H9 (cell line): ENCODE measurements around the gene AHSG. TPM values are rescaled to one million over a fixed set of nuclear protein-coding genes. Genes with fewer than 3 reads are reported as not detected.

ENCODE experiments used
- DNase-seq: peaks from one replicate; pipeline ENCODE4 v3.0.0-alpha.2; 2017
- H2AFZ ChIP-seq: one replicate; pipeline ENCODE4 v1.6.1; 2013; ENCODE audit warnings: mild to moderate bottlenecking, low read length, control low read depth, moderate library complexity
- H2AK5ac ChIP-seq: 2 replicates; pipeline ENCODE4 v1.6.1; 2013; ENCODE audit warnings: low read length, control low read depth, mixed read lengths; ENCODE audit not compliant: insufficient read length
- H2BK120ac ChIP-seq: one replicate; pipeline ENCODE4 v1.6.1; 2013; ENCODE audit warnings: low read depth, mild to moderate bottlenecking, low read length, control low read depth, inconsistent platforms; ENCODE audit not compliant: poor library complexity, severe bottlenecking
- H2BK12ac ChIP-seq: 2 replicates; pipeline ENCODE4 v1.6.1; 2013; ENCODE audit warnings: low read length, control low read depth, mixed read lengths, low read depth; ENCODE audit not compliant: insufficient read length
- H2BK15ac ChIP-seq: 2 replicates; pipeline ENCODE4 v1.6.1; 2013; ENCODE audit warnings: low read depth, low read length, control low read depth
- H2BK20ac ChIP-seq: one replicate; pipeline ENCODE4 v1.6.1; 2013; ENCODE audit warnings: low read depth, mild to moderate bottlenecking, low read length, control low read depth, inconsistent platforms; ENCODE audit not compliant: poor library complexity, severe bottlenecking
- H2BK5ac ChIP-seq: 2 replicates; pipeline ENCODE4 v1.6.1; 2013; ENCODE audit warnings: low read length, control low read depth, mixed read lengths; ENCODE audit not compliant: insufficient read length
- H3K14ac ChIP-seq: 2 replicates; pipeline ENCODE4 v1.6.1; 2013; ENCODE audit warnings: low read length, control low read depth; ENCODE audit not compliant: insufficient read depth
- H3K18ac ChIP-seq: 2 replicates; pipeline ENCODE4 v1.6.1; 2013; ENCODE audit warnings: low read depth, mild to moderate bottlenecking, mixed read lengths, low read length, control low read depth; ENCODE audit not compliant: insufficient read length
- H3K23ac ChIP-seq: 2 replicates; pipeline ENCODE4 v1.6.1; 2013; ENCODE audit warnings: low read length, control low read depth, mixed read lengths, low read depth; ENCODE audit not compliant: insufficient read length
- H3K23me2 ChIP-seq: 2 replicates; pipeline ENCODE4 v1.6.1; 2013; ENCODE audit warnings: low read depth, mild to moderate bottlenecking, mixed read lengths, low read length, control low read depth; ENCODE audit not compliant: insufficient read length, poor library complexity, severe bottlenecking
- H3K27ac ChIP-seq: 2 replicates; pipeline ENCODE4 v1.5.1; 2013; ENCODE audit warnings: low read length, control low read depth, mixed read lengths, low read depth; ENCODE audit not compliant: insufficient read length
- H3K27me3 ChIP-seq: 2 replicates; pipeline ENCODE4 v1.6.1; 2013; ENCODE audit warnings: low read length, control low read depth, inconsistent platforms; ENCODE audit not compliant: insufficient read depth
- H3K4ac ChIP-seq: 2 replicates; pipeline ENCODE4 v1.6.1; 2013; ENCODE audit warnings: low read depth, mild to moderate bottlenecking, control low read depth, inconsistent platforms, low read length, moderate library complexity
- H3K4me1 ChIP-seq: 2 replicates; pipeline ENCODE4 v1.6.1; 2013; ENCODE audit warnings: low read length, control low read depth, inconsistent platforms; ENCODE audit not compliant: insufficient read depth
- H3K4me2 ChIP-seq: 2 replicates; pipeline ENCODE4 v1.6.1; 2013; ENCODE audit warnings: low read length, control low read depth, mixed read lengths; ENCODE audit not compliant: insufficient read length, insufficient read depth
- H3K56ac ChIP-seq: 2 replicates; pipeline ENCODE4 v1.6.1; 2013; ENCODE audit warnings: low read depth, mild to moderate bottlenecking, mixed read lengths, low read length, control low read depth; ENCODE audit not compliant: insufficient read length
- H3K79me1 ChIP-seq: 2 replicates; pipeline ENCODE4 v1.6.1; 2013; ENCODE audit warnings: low read depth, mild to moderate bottlenecking, moderate library complexity, low read length, control low read depth, inconsistent platforms; ENCODE audit not compliant: insufficient read depth, poor library complexity, severe bottlenecking
- H3K79me2 ChIP-seq: 2 replicates; pipeline ENCODE4 v1.6.1; 2013; ENCODE audit warnings: low read length, control low read depth, inconsistent platforms; ENCODE audit not compliant: insufficient read depth
- H3K9ac ChIP-seq: 2 replicates; pipeline ENCODE4 v1.6.1; 2013; ENCODE audit warnings: low read length, control low read depth, mixed read lengths; ENCODE audit not compliant: insufficient read length; ENCODE audit errors: extremely low read depth
- H3K9me3 ChIP-seq: one replicate; pipeline ENCODE4 v1.6.1; 2013; ENCODE audit warnings: low read depth, low read length, inconsistent platforms; ENCODE audit not compliant: control insufficient read depth
- H3T11ph ChIP-seq: one replicate; pipeline ENCODE4 v1.6.1; 2013; ENCODE audit warnings: mild to moderate bottlenecking, low read length, control low read depth, inconsistent platforms
- H4K20me1 ChIP-seq: one replicate; pipeline ENCODE4 v1.6.1; 2013; ENCODE audit not compliant: control insufficient read depth, insufficient read length, insufficient read depth
- H4K5ac ChIP-seq: 2 replicates; pipeline ENCODE4 v1.6.1; 2013; ENCODE audit warnings: low read depth, mild to moderate bottlenecking, mixed read lengths, low read length, control low read depth; ENCODE audit not compliant: insufficient read length
- H4K8ac ChIP-seq: replicated peaks from 2 replicates; pipeline ENCODE4 v1.6.1; 2013; ENCODE audit warnings: low read length, control low read depth, mixed read lengths, low read depth; ENCODE audit not compliant: insufficient read length
- H4K91ac ChIP-seq: 2 replicates; pipeline ENCODE4 v1.6.1; 2013; ENCODE audit warnings: low read depth, mild to moderate bottlenecking, moderate library complexity, mixed read lengths, low read length, control low read depth; ENCODE audit not compliant: insufficient read length
- H3K27ac Mint-ChIP-seq, 3 experiments: 2 replicates in 2 of 3; 3 replicates in 1 of 3; pipeline ENCODE4 v1.8.0; 2020 to 2021; ENCODE audit warnings: mixed read lengths in 3 of 3, mild to moderate bottlenecking in 1 of 3, moderate library complexity in 1 of 3
- H3K27me3 Mint-ChIP-seq: 2 replicates; pipeline ENCODE4 v1.8.0; 2021; ENCODE audit warnings: low read depth, mild to moderate bottlenecking, moderate library complexity, mixed read lengths
- H3K36me3 Mint-ChIP-seq, 3 experiments: 2 replicates in 2 of 3; 3 replicates in 1 of 3; pipeline ENCODE4 v1.8.0; 2020 to 2021; ENCODE audit warnings: low read depth in 3 of 3, mixed read lengths in 3 of 3; ENCODE audit not compliant: insufficient read depth in 1 of 3
- H3K4me1 Mint-ChIP-seq, 2 experiments: 2 replicates each; pipeline ENCODE4 v1.8.0; 2020; ENCODE audit warnings: mixed read lengths in 2 of 2
- H3K4me3 Mint-ChIP-seq, 2 experiments: 2 replicates in 1 of 2; 3 replicates in 1 of 2; pipeline ENCODE4 v1.8.0; 2020 to 2021; ENCODE audit warnings: mild to moderate bottlenecking in 2 of 2, mixed read lengths in 2 of 2, moderate library complexity in 1 of 2
- H3K9me3 Mint-ChIP-seq, 2 experiments: 2 replicates in 1 of 2; 3 replicates in 1 of 2; pipeline ENCODE4 v1.8.0; 2020; ENCODE audit warnings: mild to moderate bottlenecking in 2 of 2, mixed read lengths in 2 of 2, moderate library complexity in 1 of 2
- WGBS: extraction: QIAGEN DNeasy Blood & Tissue Kit; methylation state at CpG from one replicate; pipeline ENCODE4 v1.1.7; 2013; ENCODE audit warnings: missing lambda C conversion rate, low lambda C conversion rate, mixed read lengths; ENCODE audit not compliant: insufficient read length; ENCODE audit errors: extremely low coverage; 5-methylcytosine and 5-hydroxymethylcytosine counted together
- total RNA-seq: library from RNA; stranded (reverse); gene quantifications from 2 replicates; pipeline ENCODE4 v1.2.1, GENCODE V29; 2021
- TF ChIP-seq, protein P1 (sequence below): fragments of 200-600 bp; sonication (generic); conservative IDR thresholded peaks from 3 replicates; pipeline ENCODE4 v1.8.0; 2021; ENCODE audit warnings: antibody characterized with exemption, mild to moderate bottlenecking

Gene AHSG
- total RNA-seq, 1 experiment from 2014 or later = not detected

DNA sequence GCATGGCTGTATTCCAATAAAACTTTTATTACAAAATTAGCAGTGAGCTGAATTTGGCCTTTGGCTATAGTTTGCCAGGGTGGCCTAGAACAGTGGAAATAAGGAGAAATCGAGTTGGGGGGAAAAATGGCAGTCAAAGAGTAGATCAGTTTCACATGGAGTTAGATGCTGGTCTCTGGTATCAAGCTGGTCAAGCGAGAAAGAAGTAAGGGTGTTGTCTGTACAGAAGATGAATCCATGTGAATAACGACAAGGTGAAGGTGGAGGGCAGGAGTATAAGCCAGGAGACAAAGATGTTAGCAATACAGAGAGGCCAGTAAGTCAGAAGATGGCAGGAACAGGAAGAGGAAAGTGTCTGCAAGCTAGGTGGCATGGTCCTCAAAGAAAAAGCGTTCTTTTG lies 11.7 kb downstream of the AHSG start:
- no peak overlapping the region for H3K4ac ChIP-seq
- H4K5ac ChIP-seq = no peak overlapping the region
- no peak overlapping the region for H3K4me2 ChIP-seq
- peaks cover 2% of the 10 kb centered on the region for H3K27me3 Mint-ChIP-seq
- H3K4me1 Mint-ChIP-seq = no peaks in the 10 kb centered on the region
- no peaks in the 10 kb centered on the region for H3K4me1 ChIP-seq
- no peak overlapping the region for H2BK5ac ChIP-seq
- H2AFZ ChIP-seq = no peak overlapping the region
- no peaks in the 10 kb centered on the region for H3K9me3 ChIP-seq
- no peaks in the 10 kb centered on the region for H3K79me1 ChIP-seq
- no peak overlapping the region for H4K8ac ChIP-seq
- H3K14ac ChIP-seq = no peak overlapping the region
- H3K23me2 ChIP-seq = no peaks in the 10 kb centered on the region
- H2BK20ac ChIP-seq = no peak overlapping the region
- DNase-seq = no peak
- H3T11ph ChIP-seq = no peak overlapping the region
- H3K27ac ChIP-seq = no peak overlapping the region
- H3K79me2 ChIP-seq = no peaks in the 10 kb centered on the region
- no peaks in the 10 kb centered on the region for H3K36me3 Mint-ChIP-seq
- H3K9me3 Mint-ChIP-seq = no peaks in the 10 kb centered on the region
- no peak overlapping the region for H2BK12ac ChIP-seq
- H2BK15ac ChIP-seq = no peak overlapping the region
- H3K27ac Mint-ChIP-seq = no peak overlapping the region
- no peaks in the 10 kb centered on the region for H4K20me1 ChIP-seq
- no peak overlapping the region for H3K23ac ChIP-seq
- no CpG with 5 or more reads among the region's 4 CpGs for WGBS
- no peak overlapping the region for H4K91ac ChIP-seq
- H3K18ac ChIP-seq = no peak overlapping the region
- H2AK5ac ChIP-seq = no peak overlapping the region
- H3K9ac ChIP-seq = no peak overlapping the region
- H3K4me3 Mint-ChIP-seq = no peak overlapping the region
- H3K27me3 ChIP-seq = no peaks in the 10 kb centered on the region
- no peak overlapping the region for H3K56ac ChIP-seq
- H2BK120ac ChIP-seq = no peak overlapping the region
- TF ChIP-seq, protein P1, sequence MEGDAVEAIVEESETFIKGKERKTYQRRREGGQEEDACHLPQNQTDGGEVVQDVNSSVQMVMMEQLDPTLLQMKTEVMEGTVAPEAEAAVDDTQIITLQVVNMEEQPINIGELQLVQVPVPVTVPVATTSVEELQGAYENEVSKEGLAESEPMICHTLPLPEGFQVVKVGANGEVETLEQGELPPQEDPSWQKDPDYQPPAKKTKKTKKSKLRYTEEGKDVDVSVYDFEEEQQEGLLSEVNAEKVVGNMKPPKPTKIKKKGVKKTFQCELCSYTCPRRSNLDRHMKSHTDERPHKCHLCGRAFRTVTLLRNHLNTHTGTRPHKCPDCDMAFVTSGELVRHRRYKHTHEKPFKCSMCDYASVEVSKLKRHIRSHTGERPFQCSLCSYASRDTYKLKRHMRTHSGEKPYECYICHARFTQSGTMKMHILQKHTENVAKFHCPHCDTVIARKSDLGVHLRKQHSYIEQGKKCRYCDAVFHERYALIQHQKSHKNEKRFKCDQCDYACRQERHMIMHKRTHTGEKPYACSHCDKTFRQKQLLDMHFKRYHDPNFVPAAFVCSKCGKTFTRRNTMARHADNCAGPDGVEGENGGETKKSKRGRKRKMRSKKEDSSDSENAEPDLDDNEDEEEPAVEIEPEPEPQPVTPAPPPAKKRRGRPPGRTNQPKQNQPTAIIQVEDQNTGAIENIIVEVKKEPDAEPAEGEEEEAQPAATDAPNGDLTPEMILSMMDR = no peak
